HepG2 (cell line): ENCODE data around the gene CRNKL1. TPM values are rescaled to one million over a fixed set of nuclear protein-coding genes. Genes with fewer than 3 reads are reported as not detected.

Source experiments
- ATAC-seq: fragments of 200-7000 bp; cut with Tn5 transposase; 3 replicates; pipeline ENCODE4 v1.9.1; 2020; ENCODE audit warnings: mild to moderate bottlenecking, moderate library complexity
- BruUV-seq: library from RNA; stranded (reverse); fragments of 400-500 nt; replicated peaks from 2 replicates; lab custom pipeline; 2021; lab: Mats Ljungman, UMichigan
- CTCF ChIA-PET: fragments of 300-600 bp; formaldehyde crosslinking; extraction: SDS; loops from one replicate; lab custom pipeline; 2021; ENCODE audit warnings: low total read pairs, inconsistent platforms, low intra/inter-chr PET ratio; lab: Yijun Ruan, JAX
- POLR2A ChIA-PET: fragments of 350-600 bp; sonication (Branson Sonifier 250); formaldehyde crosslinking; loops from one replicate; lab custom pipeline; 2020; ENCODE audit warnings: antibody characterized with exemption, inconsistent platforms; lab: Yijun Ruan, JAX
- DNase-seq: peaks from one replicate; pipeline ENCODE4 v3.0.0-alpha.2; 2015; ENCODE audit warnings: low spot score
- FAIRE-seq: peaks from 3 replicates; lab custom pipeline; 2011; peaks lifted over from hg19 to GRCh38; lab: Jason Lieb, UNC
- H2AFZ ChIP-seq: one replicate; pipeline ENCODE4 v1.6.1; 2011; ENCODE audit warnings: low read length, inconsistent platforms
- H3K27ac ChIP-seq: fragments of 300-600 bp; 3 replicates; pipeline ENCODE4 v1.8.0; 2011; ENCODE audit warnings: mixed run types, mild to moderate bottlenecking, mixed read lengths, low read length, inconsistent platforms; ENCODE audit not compliant: insufficient read depth; ENCODE audit errors: extremely low read length
- H3K27me3 ChIP-seq, 2 experiments: fragments of 200-600 bp in 1 of 2; 2 replicates in 1 of 2; 3 replicates in 1 of 2; pipeline versions ENCODE4 v1.6.0 to v1.8.0; 2011; ENCODE audit warnings: low read length in 2 of 2, mild to moderate bottlenecking in 2 of 2, moderate library complexity in 2 of 2, inconsistent platforms in 1 of 2; ENCODE audit not compliant: insufficient read depth in 2 of 2, control insufficient read depth in 1 of 2
- H3K36me3 ChIP-seq, 2 experiments: fragments of 200-600 bp in 1 of 2; replicated peaks in 1 of 2; 2 replicates in 1 of 2; 3 replicates in 1 of 2; pipeline versions ENCODE4 v1.5.1 to v1.8.0; 2011; ENCODE audit warnings: low read length in 2 of 2, inconsistent platforms in 1 of 2; ENCODE audit not compliant: insufficient read depth in 2 of 2, control insufficient read depth in 1 of 2
- H3K4me1 ChIP-seq: 2 replicates; pipeline ENCODE4 v1.5.1; 2012; ENCODE audit warnings: low read length, inconsistent platforms; ENCODE audit not compliant: insufficient read depth
- H3K4me2 ChIP-seq: 2 replicates; pipeline ENCODE4 v1.6.0; 2011; ENCODE audit warnings: low read depth, low read length, inconsistent platforms
- H3K4me3 ChIP-seq, 3 experiments: fragments of 200-600 bp in 1 of 3; sonication (generic), shearing (Covaris generic) in 1 of 3; replicated peaks in 1 of 3; 2 replicates each; pipeline ENCODE4 v1.5.1; 2011 to 2016; ENCODE audit warnings: low read length in 3 of 3, inconsistent platforms in 2 of 3, low read depth in 2 of 3, mild to moderate bottlenecking in 2 of 3, control low read depth in 1 of 3, mixed read lengths in 1 of 3; ENCODE audit not compliant: insufficient read depth in 1 of 3
- H3K79me2 ChIP-seq: one replicate; pipeline ENCODE4 v1.6.1; 2011; ENCODE audit warnings: low read length, inconsistent platforms; ENCODE audit not compliant: insufficient read depth
- H3K9ac ChIP-seq: 2 replicates; pipeline ENCODE4 v1.6.0; 2011; ENCODE audit warnings: mild to moderate bottlenecking, low read depth, low read length, inconsistent platforms; ENCODE audit not compliant: insufficient read depth
- H3K9me3 ChIP-seq: 2 replicates; pipeline ENCODE4 v1.5.1; 2012; ENCODE audit warnings: mild to moderate bottlenecking, low read length
- H4K20me1 ChIP-seq: 2 replicates; pipeline ENCODE4 v1.6.0; 2011; ENCODE audit warnings: inconsistent platforms, mild to moderate bottlenecking, low read length, moderate library complexity; ENCODE audit not compliant: insufficient read depth
- ATF6 ChIP-seq: sonication (generic); formaldehyde crosslinking; conservative IDR thresholded peaks from 2 replicates; pipeline ENCODE4 v1.4.0; 2020; ENCODE audit warnings: missing genetic modification reagents
- BRD4 ChIP-seq: sonication (generic); formaldehyde crosslinking; IDR thresholded peaks from 2 replicates; pipeline ENCODE4 v1.4.0; 2020; ENCODE audit warnings: missing genetic modification reagents
- DRAP1 ChIP-seq: IDR thresholded peaks from 2 replicates; pipeline ENCODE4 v1.6.1; 2016; ENCODE audit warnings: missing genetic modification reagents, missing compliant biosample characterization
- ETV6 ChIP-seq: sonication (generic); formaldehyde crosslinking; conservative IDR thresholded peaks from 2 replicates; pipeline ENCODE4 v1.4.0; 2020; ENCODE audit warnings: missing genetic modification reagents
- HDAC1 ChIP-seq: sonication (generic); formaldehyde crosslinking; IDR thresholded peaks from 2 replicates; pipeline ENCODE4 v1.5.1; 2020; ENCODE audit warnings: mild to moderate bottlenecking, missing genetic modification reagents
- NONO ChIP-seq, 2 experiments: fragments of 450-650 bp in 1 of 2; sonication (generic) in 1 of 2; formaldehyde crosslinking in 1 of 2; IDR thresholded peaks in 1 of 2; conservative IDR thresholded peaks in 1 of 2; 2 replicates each; pipeline versions ENCODE4 v1.6.1 to v1.8.0; 2017 to 2022; ENCODE audit warnings: mild to moderate bottlenecking in 1 of 2, missing genetic modification reagents in 1 of 2, moderate library complexity in 1 of 2
- RBM39 ChIP-seq: fragments of 200-400 bp; formaldehyde crosslinking; IDR thresholded peaks from one replicate; pipeline ENCODE4 v1.6.1; 2018; ENCODE audit warnings: antibody characterized with exemption, mild to moderate bottlenecking, low read depth, low read length; ENCODE audit not compliant: poor library complexity, severe bottlenecking
- SALL1 ChIP-seq: sonication (generic); formaldehyde crosslinking; IDR thresholded peaks from 2 replicates; pipeline ENCODE4 v1.8.0; 2022; ENCODE audit warnings: mild to moderate bottlenecking, missing genetic modification reagents
- SMAD1 ChIP-seq: sonication (generic); formaldehyde crosslinking; IDR thresholded peaks from 2 replicates; pipeline ENCODE4 v1.4.0; 2020; ENCODE audit warnings: missing genetic modification reagents, low read depth, mild to moderate bottlenecking, borderline replicate concordance
- TEAD3 ChIP-seq: optimal IDR thresholded peaks from 2 replicates; pipeline ENCODE3; 2016; ENCODE audit warnings: borderline replicate concordance
- TGIF2 ChIP-seq: IDR thresholded peaks from 2 replicates; pipeline ENCODE4 v1.6.1; 2016; ENCODE audit warnings: control low read depth, missing compliant biosample characterization
- ZKSCAN1 ChIP-seq: fragments of 150-350 bp; IDR thresholded peaks from 2 replicates; pipeline ENCODE4 v1.6.1; 2014; ENCODE audit warnings: low read length
- ZNF235 ChIP-seq: sonication (generic); formaldehyde crosslinking; IDR thresholded peaks from 2 replicates; pipeline ENCODE4 v1.8.1; 2023; ENCODE audit warnings: mild to moderate bottlenecking, missing genetic modification reagents, borderline replicate concordance
- ZNF30 ChIP-seq: sonication (generic); formaldehyde crosslinking; IDR thresholded peaks from 2 replicates; pipeline ENCODE4 v1.5.0; 2020; ENCODE audit warnings: mild to moderate bottlenecking, missing genetic modification reagents
- ZNF605 ChIP-seq: sonication (generic); formaldehyde crosslinking; IDR thresholded peaks from 2 replicates; pipeline ENCODE4 v1.8.0; 2022; ENCODE audit warnings: mild to moderate bottlenecking, missing genetic modification reagents
- ZNF749 ChIP-seq: sonication (generic); formaldehyde crosslinking; IDR thresholded peaks from 2 replicates; pipeline ENCODE4 v1.8.0; 2022; ENCODE audit warnings: mild to moderate bottlenecking, missing genetic modification reagents, moderate library complexity, borderline replicate concordance
- ZNF768 ChIP-seq: sonication (generic); formaldehyde crosslinking; IDR thresholded peaks from 2 replicates; pipeline ENCODE4 v1.4.0; 2020; ENCODE audit warnings: missing genetic modification reagents
- WGBS: methylation state at CpG from one replicate; pipeline ENCODE4 v1.1.6; 2017; ENCODE audit warnings: low lambda C conversion rate; 5-methylcytosine and 5-hydroxymethylcytosine counted together
- in situ Hi-C: cut with HindIII; loops from 2 replicates; pipeline ENCODE4 v1.10.0; 2017; ENCODE audit warnings: low pct_unique_long_range_greater_than_20kb; ENCODE audit not compliant: extremely low pct_ligation_motif_present
- intact Hi-C: fragments of 100-400 bp; cut with micrococcal nuclease; formaldehyde crosslinking; loops from one replicate; pipeline ENCODE4 v1.10.0; 2022; ENCODE audit not compliant: unreplicated experiment
- polyA plus RNA-seq, 8 experiments: library from polyadenylated mRNA; depleted of rRNA in 3 of 8; stranded (reverse) in 7 of 8; unstranded in 1 of 8; fragments of >200 nt; fragmentation: Illumina TruSeq in 4 of 8; extraction: Trizol in 4 of 8; gene quantifications; 2 replicates each; pipeline versions ENCODE4 v1.2.1 to v1.2.3, GENCODE V29; 2011 to 2016; ENCODE audit warnings: low read depth in 4 of 8, missing spikeins in 1 of 8, mixed read lengths in 1 of 8; ENCODE audit not compliant: insufficient read depth in 1 of 8
- total RNA-seq, 5 experiments: library from RNA; depleted of rRNA; stranded (reverse); fragments of >200 nt; fragmentation: Illumina TruSeq; extraction: Trizol; gene quantifications; 2 replicates each; pipeline ENCODE4 v1.2.3, GENCODE V29; 2016; ENCODE audit warnings: low read depth in 1 of 5

The CRNKL1 gene
- total and polyA plus RNA-seq, 2 of the 13 experiments (the other 11 are each of a cell fraction or from before 2014, with no cell fraction given), result 12.3 to 64.5 TPM

GRCh38 chr20:19998990-19999705 is 53.1 kb downstream of the CRNKL1 start:
- no TSS peak for BruUV-seq
- Histone ChIP-seq H3K4me3 (no peak overlapping the region), H3K4me1 (peaks cover 64% of the 10 kb centered on the region), H3K4me2 (no peak overlapping the region), H2AFZ (no peak overlapping the region), H3K36me3 (no peaks in the 10 kb centered on the region), H3K27me3 (no peaks in the 10 kb centered on the region), H3K9me3 (no peaks in the 10 kb centered on the region), H3K79me2 (no peaks in the 10 kb centered on the region), H4K20me1 (no peaks in the 10 kb centered on the region), H3K9ac (no peak overlapping the region), H3K27ac (peak overlapping the region; percentile 25)
- WGBS, result 84% methylated on average over 7 of the region's 7 CpGs
- ATAC-seq (no peak), DNase-seq (no peak), FAIRE-seq (no peak)
- ChIA-PET POLR2A (interaction anchor here (1.2 to 1.8 kb wide), 2 partner anchors 18 to 53 kb away, joined by 3 to 5 read pairs; partner anchors contain the start of genes CFAP61, CRNKL1 and NAA20), CTCF (no interaction called here)
- intact Hi-C loops (loop anchor here (5.0 kb wide), 2 partner anchors 82 to 112 kb away; no protein-coding TSS in a partner anchor), in situ Hi-C loops (loop anchor here (5.0 kb wide), 1 partner anchor 212 kb away; no protein-coding TSS in a partner anchor)
- peak; percentile 38; the same call in 1 of the 2 replicates for TF ChIP-seq HDAC1 (CRISPR knock-in tag)
- TF ChIP-seq ATF6 (CRISPR knock-in tag), result no peak
- no peak for TF ChIP-seq ZNF30 (CRISPR knock-in tag)
- no peak for TF ChIP-seq ETV6 (CRISPR knock-in tag)
- 0 out of 2 replicates have a peak, but pooled peaks have one; percentile 21 for TF ChIP-seq ZNF605 (CRISPR knock-in tag)
- TF ChIP-seq SALL1 (CRISPR knock-in tag), result peak; percentile 25; the same call in 1 of the 2 replicates
- 0 out of 2 replicates have a peak, but pooled peaks have one; percentile 61 for TF ChIP-seq SMAD1 (CRISPR knock-in tag)
- TF ChIP-seq NONO (IDR thresholded peaks at IDR 0.05), result no peak
- 0 out of 2 replicates have a peak, but pooled peaks have one; percentile 17 for TF ChIP-seq NONO (CRISPR knock-in tag; conservative IDR thresholded peaks at IDR 0.05)
- peak; percentile 2 for TF ChIP-seq TEAD3 (CRISPR knock-in tag)
- TF ChIP-seq DRAP1 (CRISPR knock-in tag), result no peak
- no peak for TF ChIP-seq BRD4 (CRISPR knock-in tag)
- TF ChIP-seq ZNF768 (CRISPR knock-in tag), result peak; percentile 89
- no peak for TF ChIP-seq ZNF235
- no peak for TF ChIP-seq ZKSCAN1
- no peak for TF ChIP-seq RBM39
- TF ChIP-seq TGIF2 (CRISPR knock-in tag), result 0 out of 2 replicates have a peak, but pooled peaks have one; percentile 37
- no peak for TF ChIP-seq ZNF749
